ENCODE measurements around the gene PIGL.
"Not testable (repeated sequence)": the region's sequence is repeated elsewhere in the genome, so short reads cannot be mapped to it uniquely, and the experiment has no call there.

The PIGL gene

GRCh38 chr17:16217002-16217635 lies at the start of gene PIGL:
TSS of gene PIGL (plus strand) at chr17:16217210. CDS start at chr17:16217227, 17 bp downstream.
- Histone ChIP-seq H3K4me3 (ENCODE audit: low read length) (peak within 1 kb of the TSS; percentile 93), H3K27me3 (ENCODE audit: insufficient read depth, low read length) (no peaks in the 10 kb centered on the region), H3K4me1 (ENCODE audit: insufficient read depth, low read length) (peaks cover 19% of the 10 kb centered on the region), H2AFZ (ENCODE audit: low read depth, low read length) (peak within 1 kb of the TSS; percentile 21), H3K9me3 (ENCODE audit: low read length) (no peaks in the 10 kb centered on the region), H3K36me3 (ENCODE audit: insufficient read depth, low read length) (no peaks in the 10 kb centered on the region)

- H2AFZ ChIP-seq (ENCODE audit: low read depth, low read length) = no peak overlapping the region
- no peaks in the 10 kb centered on the region for H3K9me3 ChIP-seq (ENCODE audit: low read length)
- H3K27me3 ChIP-seq (ENCODE audit: insufficient read depth, low read length) = no peaks in the 10 kb centered on the region
- H3K36me3 ChIP-seq (ENCODE audit: insufficient read depth, low read length) = peaks cover 24% of the 10 kb centered on the region
- no peak overlapping the region for H3K4me3 ChIP-seq (ENCODE audit: low read length)
- H3K4me1 ChIP-seq (ENCODE audit: insufficient read depth, low read length) = no peaks in the 10 kb centered on the region
These were observed 45.4 kb upstream of the PIGL start for GRCh38 chr17:16171613-16172012.

- Histone ChIP-seq H3K36me3 (ENCODE audit: insufficient read depth, low read length) (peaks cover 20% of the 10 kb centered on the region), H3K4me1 (ENCODE audit: insufficient read depth, low read length) (no peaks in the 10 kb centered on the region), H3K27me3 (ENCODE audit: insufficient read depth, low read length) (no peaks in the 10 kb centered on the region), H3K9me3 (ENCODE audit: low read length) (peaks cover 3% of the 10 kb centered on the region), H2AFZ (ENCODE audit: low read depth, low read length) (no peak overlapping the region), H3K4me3 (ENCODE audit: low read length) (no peak overlapping the region)
These were observed 38.2 kb upstream of the PIGL start for GRCh38 chr17:16178836-16179235.

- Histone ChIP-seq H3K36me3 (ENCODE audit: insufficient read depth, low read length) (peaks cover 43% of the 10 kb centered on the region), H3K27me3 (ENCODE audit: insufficient read depth, low read length) (no peaks in the 10 kb centered on the region), H3K4me1 (ENCODE audit: insufficient read depth, low read length) (no peaks in the 10 kb centered on the region), H2AFZ (ENCODE audit: low read depth, low read length) (no peak overlapping the region), H3K4me3 (ENCODE audit: low read length) (no peak overlapping the region), H3K9me3 (ENCODE audit: low read length) (peaks cover 5% of the 10 kb centered on the region)
These were observed 35.4 kb upstream of the PIGL start for GRCh38 chr17:16181581-16181980.

GRCh38 chr17:16187642-16188041 lies 29.4 kb upstream of the PIGL start:
- H3K36me3 ChIP-seq (ENCODE audit: insufficient read depth, low read length) = peaks cover 53% of the 10 kb centered on the region
- H3K27me3 ChIP-seq (ENCODE audit: insufficient read depth, low read length) = no peaks in the 10 kb centered on the region
- H3K9me3 ChIP-seq (ENCODE audit: low read length) = peaks cover 4% of the 10 kb centered on the region
- no peak overlapping the region for H2AFZ ChIP-seq (ENCODE audit: low read depth, low read length)
- no peak overlapping the region for H3K4me3 ChIP-seq (ENCODE audit: low read length)
- no peaks in the 10 kb centered on the region for H3K4me1 ChIP-seq (ENCODE audit: insufficient read depth, low read length)

GRCh38 chr17:16189791-16190348 lies 27.1 kb upstream of the PIGL start:
- Histone ChIP-seq H2AFZ (ENCODE audit: low read depth, low read length) (no peak overlapping the region), H3K4me1 (ENCODE audit: insufficient read depth, low read length) (no peaks in the 10 kb centered on the region), H3K36me3 (ENCODE audit: insufficient read depth, low read length) (peaks cover 47% of the 10 kb centered on the region), H3K9me3 (ENCODE audit: low read length) (no peaks in the 10 kb centered on the region), H3K27me3 (ENCODE audit: insufficient read depth, low read length) (no peaks in the 10 kb centered on the region), H3K4me3 (ENCODE audit: low read length) (no peak overlapping the region)

- no peaks in the 10 kb centered on the region for H3K9me3 ChIP-seq (ENCODE audit: low read length)
- no peak overlapping the region for H3K4me3 ChIP-seq (ENCODE audit: low read length)
- no peaks in the 10 kb centered on the region for H3K4me1 ChIP-seq (ENCODE audit: insufficient read depth, low read length)
- H3K36me3 ChIP-seq (ENCODE audit: insufficient read depth, low read length) = peaks cover 41% of the 10 kb centered on the region
- no peaks in the 10 kb centered on the region for H3K27me3 ChIP-seq (ENCODE audit: insufficient read depth, low read length)
- H2AFZ ChIP-seq (ENCODE audit: low read depth, low read length) = no peak overlapping the region
These were observed 26.2 kb upstream of the PIGL start for GRCh38 chr17:16190703-16191360.

- peaks cover 34% of the 10 kb centered on the region for H3K36me3 ChIP-seq (ENCODE audit: insufficient read depth, low read length)
- no peak overlapping the region for H3K4me3 ChIP-seq (ENCODE audit: low read length)
- no peaks in the 10 kb centered on the region for H3K9me3 ChIP-seq (ENCODE audit: low read length)
- H3K27me3 ChIP-seq (ENCODE audit: insufficient read depth, low read length) = no peaks in the 10 kb centered on the region
- no peak overlapping the region for H2AFZ ChIP-seq (ENCODE audit: low read depth, low read length)
- no peaks in the 10 kb centered on the region for H3K4me1 ChIP-seq (ENCODE audit: insufficient read depth, low read length)
These were observed 25.4 kb upstream of the PIGL start for GRCh38 chr17:16191604-16192003.

- not testable (repeated sequence) for H3K27me3 ChIP-seq (ENCODE audit: insufficient read depth, low read length); H3K4me3 ChIP-seq (ENCODE audit: low read length); H3K4me1 ChIP-seq (ENCODE audit: insufficient read depth, low read length); H2AFZ ChIP-seq (ENCODE audit: low read depth, low read length); H3K9me3 ChIP-seq (ENCODE audit: low read length)
- H3K36me3 ChIP-seq (ENCODE audit: insufficient read depth, low read length) = peaks cover 31% of the 10 kb centered on the region
These were observed 22.6 kb upstream of the PIGL start for GRCh38 chr17:16194307-16194835.

GRCh38 chr17:16197276-16197675 lies 19.7 kb upstream of the PIGL start:
- H3K4me1 ChIP-seq (ENCODE audit: insufficient read depth, low read length) = peaks cover 9% of the 10 kb centered on the region
- H3K27me3 ChIP-seq (ENCODE audit: insufficient read depth, low read length) = no peaks in the 10 kb centered on the region
- H3K4me3 ChIP-seq (ENCODE audit: low read length) = no peak overlapping the region
- H3K36me3 ChIP-seq (ENCODE audit: insufficient read depth, low read length) = peaks cover 17% of the 10 kb centered on the region
- peaks cover 2% of the 10 kb centered on the region for H3K9me3 ChIP-seq (ENCODE audit: low read length)
- H2AFZ ChIP-seq (ENCODE audit: low read depth, low read length) = no peak overlapping the region

- Histone ChIP-seq H3K36me3 (ENCODE audit: insufficient read depth, low read length) (peaks cover 11% of the 10 kb centered on the region), H3K4me3 (ENCODE audit: low read length) (no peak overlapping the region), H3K4me1 (ENCODE audit: insufficient read depth, low read length) (peaks cover 9% of the 10 kb centered on the region), H3K27me3 (ENCODE audit: insufficient read depth, low read length) (no peaks in the 10 kb centered on the region), H2AFZ (ENCODE audit: low read depth, low read length) (no peak overlapping the region), H3K9me3 (ENCODE audit: low read length) (peaks cover 2% of the 10 kb centered on the region)
These were observed 17.9 kb upstream of the PIGL start for GRCh38 chr17:16199093-16199492.

- not testable (repeated sequence) for H3K4me3 ChIP-seq (ENCODE audit: low read length); H3K9me3 ChIP-seq (ENCODE audit: low read length); H3K36me3 ChIP-seq (ENCODE audit: insufficient read depth, low read length); H3K4me1 ChIP-seq (ENCODE audit: insufficient read depth, low read length); H2AFZ ChIP-seq (ENCODE audit: low read depth, low read length); H3K27me3 ChIP-seq (ENCODE audit: insufficient read depth, low read length)
These were observed 15.3 kb upstream of the PIGL start for GRCh38 chr17:16201693-16202131.
